Measurements from ENCODE around the gene WWOX.

The WWOX gene

DNA sequence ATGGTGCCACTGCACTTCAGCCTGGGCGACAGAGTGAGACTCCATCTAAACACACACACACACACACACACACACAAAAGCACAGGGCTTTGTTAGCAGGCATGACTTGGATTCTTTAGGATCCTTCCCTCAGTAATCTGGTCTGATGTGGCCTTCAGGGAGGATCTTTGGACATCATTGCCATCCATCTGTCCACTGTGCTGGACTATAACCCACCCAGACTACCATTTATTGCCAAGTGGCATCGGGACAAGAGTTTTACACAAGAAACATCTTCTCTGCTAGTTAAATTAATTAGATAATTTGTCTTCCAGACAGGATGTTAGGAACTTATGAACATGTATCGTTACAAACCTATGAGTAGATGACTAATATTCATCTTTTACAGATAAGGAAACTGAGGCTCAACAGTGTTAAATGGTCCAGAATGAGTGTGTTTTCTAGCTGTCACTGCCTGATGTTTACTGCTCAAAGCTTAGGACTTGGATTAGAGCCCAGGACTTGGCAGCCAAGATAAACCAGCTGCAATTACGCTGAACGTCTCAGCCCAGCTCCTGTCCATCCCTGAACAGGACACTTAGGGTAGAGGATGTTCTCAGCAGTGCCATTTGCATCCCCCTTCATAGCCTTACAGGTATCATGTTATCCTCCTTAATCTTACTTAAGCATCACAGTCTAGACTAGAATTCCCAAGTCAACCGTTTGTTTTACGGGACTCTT is 285.8 kb downstream of the WWOX start:
- Mint-ChIP-seq H3K36me3 (ENCODE audit: insufficient read depth) (peaks cover 4% of the 10 kb centered on the region), H3K9me3 (no peaks in the 10 kb centered on the region), H3K27ac (ENCODE audit: low read depth) (no peak overlapping the region), H3K4me1 (no peaks in the 10 kb centered on the region), H3K27me3 (no peaks in the 10 kb centered on the region), H3K4me3 (no peak overlapping the region)
- DNase-seq (ENCODE audit: low spot score in 2 of 2) (no peak), ATAC-seq (replicated peaks; ENCODE audit: extremely low read depth, poor library complexity, severe bottlenecking) (no peak)

DNA sequence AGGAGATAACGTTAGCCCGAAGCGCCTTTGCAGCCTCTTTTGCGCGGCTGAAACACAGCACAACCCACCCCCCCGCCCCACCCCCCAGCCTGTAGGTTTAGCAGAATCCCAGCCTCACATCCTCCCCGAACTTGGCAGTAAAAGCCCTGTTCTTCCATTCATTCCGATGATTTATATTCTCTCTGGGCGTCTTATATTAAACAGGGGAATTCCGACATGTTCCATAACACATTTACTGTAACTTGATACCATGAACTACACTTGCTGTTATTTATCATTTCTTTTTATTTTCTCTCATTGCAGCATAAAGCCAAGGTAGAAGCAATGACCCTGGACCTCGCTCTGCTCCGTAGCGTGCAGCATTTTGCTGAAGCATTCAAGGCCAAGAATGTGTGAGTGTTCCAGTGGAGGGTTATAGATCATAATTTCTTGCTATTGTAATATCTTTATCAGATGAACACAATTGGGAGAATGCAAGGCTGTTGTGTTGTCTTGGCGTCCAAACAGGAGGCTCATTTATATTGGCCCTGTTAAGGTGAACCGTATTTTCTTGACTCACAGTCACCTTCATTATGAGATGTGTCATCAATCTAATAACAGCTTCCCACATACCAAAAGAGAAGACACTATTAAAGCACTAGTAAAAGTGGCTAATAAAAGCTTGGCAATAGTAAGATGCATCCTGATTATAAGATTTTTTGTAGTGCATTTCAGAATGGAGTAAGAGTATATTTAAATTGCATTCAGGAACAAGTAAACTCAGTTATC is 287.3 kb downstream of the WWOX start:
- Mint-ChIP-seq H3K9me3 (no peaks in the 10 kb centered on the region), H3K4me1 (no peaks in the 10 kb centered on the region), H3K36me3 (ENCODE audit: insufficient read depth) (peaks cover 4% of the 10 kb centered on the region), H3K27me3 (no peaks in the 10 kb centered on the region), H3K27ac (ENCODE audit: low read depth) (no peak overlapping the region), H3K4me3 (no peak overlapping the region)
- no peak for ATAC-seq (replicated peaks; ENCODE audit: extremely low read depth, poor library complexity, severe bottlenecking)
- DNase-seq (ENCODE audit: low spot score in 2 of 2) = no peak

DNA sequence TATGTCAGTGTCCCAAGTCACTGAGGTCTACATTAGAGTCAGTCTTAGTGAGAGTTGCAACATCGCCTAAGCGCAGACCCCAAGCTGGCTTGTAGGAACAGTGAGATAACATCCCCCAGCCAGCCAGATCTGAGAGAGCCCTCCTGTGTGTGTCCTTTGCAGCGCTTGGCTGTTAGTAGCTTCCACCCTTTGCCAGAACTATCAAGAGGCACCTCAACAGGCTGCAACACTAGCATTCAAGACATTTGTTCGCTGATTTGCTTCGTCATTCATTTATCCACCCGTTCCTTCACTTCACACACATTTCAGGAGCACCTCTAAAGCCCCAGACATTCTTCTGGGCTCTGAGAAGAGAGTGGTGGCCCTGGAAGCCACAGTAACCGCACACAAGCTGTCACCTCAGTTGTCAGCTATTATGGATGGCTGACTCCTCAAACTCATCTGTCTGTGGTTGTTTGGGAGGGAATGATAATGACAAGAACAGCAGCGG is 289.6 kb downstream of the WWOX start:
- no peak for ATAC-seq (replicated peaks; ENCODE audit: extremely low read depth, poor library complexity, severe bottlenecking)
- H3K27ac Mint-ChIP-seq (ENCODE audit: low read depth) = no peak overlapping the region

DNA sequence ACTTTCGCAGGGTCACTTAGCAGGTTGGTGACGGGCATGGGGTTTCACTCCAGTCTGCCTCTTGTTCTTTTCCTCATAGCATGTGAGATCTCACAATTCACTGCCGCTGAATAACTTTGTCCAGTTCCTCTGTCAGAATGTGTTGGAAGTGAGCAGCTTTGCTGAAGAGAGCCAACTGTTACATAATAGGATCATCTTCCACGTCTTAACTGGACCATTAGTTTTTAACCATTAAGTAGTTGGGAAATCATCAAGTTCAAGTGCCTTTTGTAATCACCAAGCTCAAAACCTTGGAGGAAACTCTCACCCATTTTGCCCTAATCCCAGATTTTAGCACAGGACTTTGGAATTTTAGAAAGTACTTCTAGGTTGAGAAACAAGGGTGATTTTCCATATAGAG is 290.6 kb downstream of the WWOX start:
- H3K4me3 Mint-ChIP-seq = no peak overlapping the region
- DNase-seq (ENCODE audit: low spot score in 2 of 2) (no peak), ATAC-seq (replicated peaks; ENCODE audit: extremely low read depth, poor library complexity, severe bottlenecking) (no peak)
- peaks cover 4% of the 10 kb centered on the region for H3K36me3 Mint-ChIP-seq (ENCODE audit: insufficient read depth)
- H3K4me1 Mint-ChIP-seq = no peaks in the 10 kb centered on the region
- no peak overlapping the region for H3K27ac Mint-ChIP-seq (ENCODE audit: low read depth)
- H3K27me3 Mint-ChIP-seq = no peaks in the 10 kb centered on the region
- no peaks in the 10 kb centered on the region for H3K9me3 Mint-ChIP-seq

More for the DNA sequence above, 289.6 kb downstream of the WWOX start:
- peaks cover 4% of the 10 kb centered on the region for H3K36me3 Mint-ChIP-seq (ENCODE audit: insufficient read depth)
- no peaks in the 10 kb centered on the region for H3K9me3 Mint-ChIP-seq
- H3K4me1 Mint-ChIP-seq = no peaks in the 10 kb centered on the region
- H3K4me3 Mint-ChIP-seq = no peak overlapping the region
- DNase-seq (ENCODE audit: low spot score in 2 of 2) = no peak
- H3K27me3 Mint-ChIP-seq = no peaks in the 10 kb centered on the region

DNA sequence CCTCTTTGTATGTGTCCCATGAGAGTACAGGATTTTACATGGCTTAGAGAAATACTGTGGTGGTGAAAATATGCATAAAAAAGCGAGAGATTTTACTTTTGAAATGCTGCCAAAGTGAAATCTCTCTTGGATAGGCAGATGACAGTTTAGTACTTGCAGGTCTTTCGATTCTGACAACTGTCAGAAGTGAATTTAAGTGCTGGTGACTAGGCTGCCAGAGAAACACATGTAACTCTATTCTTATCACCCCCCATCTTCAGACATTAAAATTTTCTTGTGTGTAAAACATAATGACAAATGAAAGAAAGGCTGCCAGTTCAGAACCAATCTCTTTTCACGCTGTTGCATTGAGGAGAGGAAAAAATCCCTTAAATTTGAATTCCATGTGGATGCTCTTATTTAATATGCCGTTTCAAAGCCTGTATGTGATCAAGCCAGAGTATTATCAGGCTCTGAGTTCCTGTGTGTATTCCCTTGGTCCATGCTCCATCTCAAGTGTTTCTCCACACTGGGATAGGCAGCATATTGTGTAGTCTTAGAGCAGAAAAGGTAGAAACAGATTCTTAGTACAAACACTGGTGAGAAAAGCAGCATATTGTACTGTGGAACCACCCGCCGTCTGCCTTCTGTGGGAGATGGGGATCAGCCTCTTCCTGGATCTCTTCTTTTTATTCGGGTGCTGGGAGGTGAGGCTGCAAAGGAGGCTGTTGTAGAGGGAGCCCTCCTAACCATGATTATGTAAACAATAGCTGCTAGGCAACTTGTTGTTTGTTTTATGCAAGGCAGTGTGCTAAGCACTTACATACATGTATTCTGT is 291.3 kb downstream of the WWOX start:
- Mint-ChIP-seq H3K9me3 (no peaks in the 10 kb centered on the region), H3K27ac (ENCODE audit: low read depth) (no peak overlapping the region), H3K4me1 (no peaks in the 10 kb centered on the region), H3K27me3 (no peaks in the 10 kb centered on the region), H3K36me3 (ENCODE audit: insufficient read depth) (peaks cover 4% of the 10 kb centered on the region), H3K4me3 (no peak overlapping the region)
- DNase-seq (ENCODE audit: low spot score in 2 of 2) (no peak), ATAC-seq (replicated peaks; ENCODE audit: extremely low read depth, poor library complexity, severe bottlenecking) (no peak)

DNA sequence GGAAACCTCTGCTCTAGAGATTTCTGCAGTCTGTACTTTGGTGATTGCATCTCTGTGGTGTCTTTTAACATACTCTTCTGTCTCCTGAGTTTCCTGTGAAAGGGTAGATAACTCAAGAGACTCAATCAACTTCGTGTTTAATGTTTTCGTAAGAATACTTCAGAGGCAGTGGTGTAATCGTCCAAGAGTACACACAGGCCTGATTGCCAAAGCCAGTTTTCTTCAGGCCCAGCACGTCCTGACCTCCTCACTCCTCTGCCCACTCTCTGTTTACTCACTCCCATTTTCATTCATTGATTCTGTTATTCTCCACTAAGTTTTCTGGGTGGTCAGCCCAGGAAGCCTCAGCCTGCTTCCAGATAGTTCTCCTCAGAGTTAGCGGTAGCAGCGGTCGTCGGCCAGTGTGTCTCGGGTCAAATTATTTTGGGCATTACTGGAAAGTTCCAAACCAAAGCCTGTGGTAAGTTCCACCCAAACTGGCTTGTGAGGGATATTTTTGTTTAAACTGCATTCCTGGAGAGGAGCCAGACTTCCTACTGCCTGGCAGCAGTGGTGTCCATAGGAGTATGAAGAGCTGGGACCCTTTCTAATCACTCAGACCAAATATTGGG is 293.2 kb downstream of the WWOX start:
- Mint-ChIP-seq H3K4me1 (no peaks in the 10 kb centered on the region), H3K36me3 (ENCODE audit: insufficient read depth) (no peaks in the 10 kb centered on the region), H3K27ac (ENCODE audit: low read depth) (no peak overlapping the region), H3K4me3 (no peak overlapping the region), H3K27me3 (no peaks in the 10 kb centered on the region), H3K9me3 (no peaks in the 10 kb centered on the region)
- ATAC-seq (replicated peaks; ENCODE audit: extremely low read depth, poor library complexity, severe bottlenecking) = no peak
- DNase-seq (ENCODE audit: low spot score in 2 of 2) = no peak

DNA sequence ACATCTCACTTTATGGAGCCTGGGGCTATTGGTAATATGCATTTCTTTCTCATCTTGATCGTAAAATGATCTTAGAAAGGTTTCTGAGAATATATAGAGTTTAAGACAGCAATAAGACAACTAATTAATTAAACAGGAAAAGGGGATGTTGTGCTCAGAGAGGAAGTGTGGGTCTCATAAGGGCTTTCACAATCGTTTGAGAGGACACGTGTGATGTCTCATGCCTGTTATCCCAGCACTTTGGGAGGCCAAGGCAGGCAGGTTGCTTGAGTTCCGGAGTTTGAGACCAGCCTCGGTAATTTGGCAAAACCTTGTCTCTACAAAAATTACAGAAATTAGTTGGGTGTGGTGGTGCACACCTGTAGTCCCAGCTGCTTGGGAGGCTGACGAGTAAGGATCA is 295.6 kb downstream of the WWOX start:
- Mint-ChIP-seq H3K36me3 (ENCODE audit: insufficient read depth) (no peaks in the 10 kb centered on the region), H3K9me3 (no peaks in the 10 kb centered on the region), H3K4me3 (no peak overlapping the region), H3K27me3 (no peaks in the 10 kb centered on the region), H3K27ac (ENCODE audit: low read depth) (no peak overlapping the region), H3K4me1 (no peaks in the 10 kb centered on the region)
- DNase-seq (ENCODE audit: low spot score in 2 of 2) (no peak), ATAC-seq (replicated peaks; ENCODE audit: extremely low read depth, poor library complexity, severe bottlenecking) (no peak)

DNA sequence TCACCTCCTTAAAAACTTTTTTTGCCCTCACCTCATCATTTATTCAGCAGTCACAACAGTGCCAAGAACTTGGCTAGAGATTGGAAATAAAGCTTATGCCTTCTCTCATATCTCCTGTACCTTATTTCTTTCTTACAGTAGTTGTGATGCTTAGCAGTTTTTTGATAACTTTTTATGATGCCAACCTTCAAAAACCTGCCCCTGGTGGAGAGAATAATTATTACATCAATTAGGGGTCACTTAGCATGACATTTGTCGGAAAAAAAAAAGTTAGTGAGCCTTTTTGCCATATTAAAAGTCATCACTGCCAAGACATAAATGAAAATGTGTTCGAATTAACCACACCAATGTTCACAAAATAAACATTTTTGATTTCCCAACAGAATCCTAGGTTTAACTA is 296.6 kb downstream of the WWOX start:
- Mint-ChIP-seq H3K36me3 (ENCODE audit: insufficient read depth) (no peaks in the 10 kb centered on the region), H3K27me3 (no peaks in the 10 kb centered on the region), H3K4me1 (no peaks in the 10 kb centered on the region), H3K27ac (ENCODE audit: low read depth) (no peak overlapping the region), H3K4me3 (no peak overlapping the region), H3K9me3 (no peaks in the 10 kb centered on the region)
- ATAC-seq (replicated peaks; ENCODE audit: extremely low read depth, poor library complexity, severe bottlenecking) = no peak
- no peak for DNase-seq (ENCODE audit: low spot score in 2 of 2)

DNA sequence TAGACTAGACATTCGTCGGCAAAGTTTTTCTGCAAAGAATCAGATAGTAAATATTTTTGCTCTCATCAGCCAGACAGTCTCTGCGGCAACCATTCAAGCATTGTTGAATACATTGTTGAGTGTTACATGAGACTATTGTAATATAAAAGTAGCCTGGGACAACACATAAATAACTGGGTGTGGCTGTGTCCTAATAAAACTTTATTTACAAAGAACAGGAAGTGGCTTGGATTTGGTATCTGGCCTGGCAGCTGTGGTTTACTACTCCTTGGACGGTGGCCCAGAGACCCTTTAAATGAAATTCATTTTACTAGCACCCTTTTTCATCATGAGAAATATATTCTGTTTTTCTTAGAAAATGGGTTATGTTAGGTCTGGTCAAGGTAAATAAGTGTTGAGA is 297.2 kb downstream of the WWOX start:
- H3K36me3 Mint-ChIP-seq (ENCODE audit: insufficient read depth) = no peaks in the 10 kb centered on the region
- DNase-seq (ENCODE audit: low spot score in 2 of 2) (no peak), ATAC-seq (replicated peaks; ENCODE audit: extremely low read depth, poor library complexity, severe bottlenecking) (no peak)
- H3K9me3 Mint-ChIP-seq = no peaks in the 10 kb centered on the region
- no peak overlapping the region for H3K27ac Mint-ChIP-seq (ENCODE audit: low read depth)
- H3K27me3 Mint-ChIP-seq = no peaks in the 10 kb centered on the region
- no peaks in the 10 kb centered on the region for H3K4me1 Mint-ChIP-seq
- H3K4me3 Mint-ChIP-seq = no peak overlapping the region

DNA sequence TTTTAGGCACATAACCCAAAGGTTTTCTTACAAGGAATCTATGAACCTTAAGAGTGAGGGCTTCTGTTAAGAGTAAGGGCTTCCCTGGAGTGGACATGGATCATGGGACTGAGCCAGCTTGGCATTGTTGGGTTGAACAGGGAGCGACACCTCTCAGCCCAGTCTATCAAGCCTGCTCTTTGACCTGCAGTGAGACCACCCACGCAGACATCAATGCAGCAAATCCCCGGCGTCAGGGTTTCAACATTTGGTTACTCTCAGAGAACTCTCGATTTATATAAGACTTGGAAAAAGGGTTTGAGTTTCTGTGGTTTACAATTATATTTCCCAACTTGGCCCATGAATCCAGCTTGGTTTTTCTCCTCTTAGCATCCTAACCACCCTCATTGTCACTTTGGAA is 299.9 kb downstream of the WWOX start:
- Mint-ChIP-seq H3K27me3 (no peaks in the 10 kb centered on the region), H3K27ac (ENCODE audit: low read depth) (no peak overlapping the region), H3K9me3 (no peaks in the 10 kb centered on the region), H3K4me3 (no peak overlapping the region), H3K4me1 (no peaks in the 10 kb centered on the region), H3K36me3 (ENCODE audit: insufficient read depth) (no peaks in the 10 kb centered on the region)
- no peak for ATAC-seq (replicated peaks; ENCODE audit: extremely low read depth, poor library complexity, severe bottlenecking)
- DNase-seq (ENCODE audit: low spot score in 2 of 2) = no peak

DNA sequence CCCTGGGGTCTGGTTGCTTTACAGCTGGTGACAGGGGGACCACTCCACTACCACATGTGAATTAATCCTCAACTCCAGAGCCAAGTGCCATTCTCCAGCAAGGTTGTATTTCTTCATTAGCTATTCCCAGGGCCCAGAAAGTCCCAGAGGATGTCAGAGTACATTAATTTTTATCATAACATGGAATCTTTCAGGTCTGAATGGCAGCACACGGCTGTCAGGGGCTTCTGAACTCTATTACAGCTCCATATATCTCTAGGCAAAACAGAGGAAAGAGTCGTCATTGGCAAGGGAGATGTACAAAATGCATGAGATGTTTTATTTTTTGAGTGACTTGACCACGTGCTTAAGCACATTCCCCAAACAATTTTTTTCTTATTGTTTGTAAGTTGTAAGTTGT is 303.4 kb downstream of the WWOX start:
- ATAC-seq (replicated peaks; ENCODE audit: extremely low read depth, poor library complexity, severe bottlenecking) (no peak), DNase-seq (ENCODE audit: low spot score in 2 of 2) (no peak)
- H3K9me3 Mint-ChIP-seq = no peaks in the 10 kb centered on the region
- H3K36me3 Mint-ChIP-seq (ENCODE audit: insufficient read depth) = no peaks in the 10 kb centered on the region
- H3K27ac Mint-ChIP-seq (ENCODE audit: low read depth) = no peak overlapping the region
- H3K27me3 Mint-ChIP-seq = no peaks in the 10 kb centered on the region
- no peaks in the 10 kb centered on the region for H3K4me1 Mint-ChIP-seq
- H3K4me3 Mint-ChIP-seq = no peak overlapping the region

DNA sequence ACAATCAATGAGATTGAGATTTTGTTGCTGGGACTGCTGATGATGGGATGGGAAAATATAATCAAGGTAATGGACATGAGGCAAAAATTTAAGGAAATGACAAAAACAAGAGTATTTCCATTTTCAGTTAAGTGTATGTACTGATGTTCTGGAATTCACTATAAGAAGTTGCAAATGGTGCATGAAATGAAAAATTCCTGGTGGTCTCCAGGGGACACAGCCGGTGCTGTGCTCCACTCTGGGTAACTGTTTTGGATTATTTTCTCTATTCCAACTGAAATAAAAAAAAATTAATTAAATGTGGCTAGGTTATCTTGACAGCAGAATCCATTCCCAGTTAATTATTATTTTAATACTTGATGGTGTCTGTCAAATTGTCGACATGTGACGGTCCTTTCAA is 305.6 kb downstream of the WWOX start:
- no peak overlapping the region for H3K27ac Mint-ChIP-seq (ENCODE audit: low read depth)
- no peak overlapping the region for H3K4me3 Mint-ChIP-seq
- H3K36me3 Mint-ChIP-seq (ENCODE audit: insufficient read depth) = no peaks in the 10 kb centered on the region
- H3K4me1 Mint-ChIP-seq = no peaks in the 10 kb centered on the region
- peaks cover 13% of the 10 kb centered on the region for H3K9me3 Mint-ChIP-seq
- ATAC-seq (replicated peaks; ENCODE audit: extremely low read depth, poor library complexity, severe bottlenecking) (no peak), DNase-seq (ENCODE audit: low spot score in 2 of 2) (no peak)
- no peaks in the 10 kb centered on the region for H3K27me3 Mint-ChIP-seq

Data from central memory CD8-positive, alpha-beta T cell (primary cell).